HepG2 (cell line): ENCODE results near the gene SCP2D1. TPM values are rescaled to one million over a fixed set of nuclear protein-coding genes. Genes with fewer than 3 reads are reported as not detected.

Experiments
- BRF2 ChIP-seq: sonication (generic); formaldehyde crosslinking; IDR thresholded peaks from 2 replicates; pipeline ENCODE4 v1.8.1; 2022; ENCODE audit warnings: mild to moderate bottlenecking, missing genetic modification reagents
- EED ChIP-seq: sonication (generic); formaldehyde crosslinking; IDR thresholded peaks from 2 replicates; pipeline ENCODE4 v1.5.0; 2020; ENCODE audit warnings: mild to moderate bottlenecking, missing genetic modification reagents
- IRX3 ChIP-seq: sonication (generic); formaldehyde crosslinking; IDR thresholded peaks from 2 replicates; pipeline ENCODE4 v1.8.1; 2023; ENCODE audit warnings: mild to moderate bottlenecking, low read depth, missing genetic modification reagents, borderline replicate concordance
- ISX ChIP-seq: sonication (generic); formaldehyde crosslinking; conservative IDR thresholded peaks from 2 replicates; pipeline ENCODE4 v1.5.0; 2020; ENCODE audit warnings: missing genetic modification reagents
- MED8 ChIP-seq: sonication (generic); formaldehyde crosslinking; IDR thresholded peaks from 2 replicates; pipeline ENCODE4 v1.8.1; 2023; ENCODE audit warnings: mild to moderate bottlenecking, missing genetic modification reagents; ENCODE audit not compliant: insufficient replicate concordance
- NPAS2 ChIP-seq: sonication (generic); formaldehyde crosslinking; IDR thresholded peaks from 2 replicates; pipeline ENCODE4 v1.8.0; 2022; ENCODE audit warnings: mild to moderate bottlenecking, missing genetic modification reagents, borderline replicate concordance
- PRDM10 ChIP-seq: sonication (generic); formaldehyde crosslinking; IDR thresholded peaks from 2 replicates; pipeline ENCODE4 v1.4.0; 2020; ENCODE audit warnings: low read depth, missing genetic modification reagents
- SIX4 ChIP-seq: sonication (generic); formaldehyde crosslinking; IDR thresholded peaks from 2 replicates; pipeline ENCODE4 v1.4.0; 2020; ENCODE audit warnings: missing genetic modification reagents
- TEAD3 ChIP-seq: optimal IDR thresholded peaks from 2 replicates; pipeline ENCODE3; 2016; ENCODE audit warnings: borderline replicate concordance
- TFDP2 ChIP-seq: sonication (generic); formaldehyde crosslinking; IDR thresholded peaks from 2 replicates; pipeline ENCODE4 v1.4.0; 2020; ENCODE audit warnings: missing genetic modification reagents
- ZNF180 ChIP-seq: sonication (generic); formaldehyde crosslinking; IDR thresholded peaks from 2 replicates; pipeline ENCODE4 v1.4.0; 2020; ENCODE audit warnings: low read depth, missing genetic modification reagents, borderline replicate concordance
- ZNF20 ChIP-seq: sonication (generic); formaldehyde crosslinking; IDR thresholded peaks from 2 replicates; pipeline ENCODE4 v1.4.0; 2020; ENCODE audit warnings: mild to moderate bottlenecking, moderate library complexity, missing genetic modification reagents
- ZNF510 ChIP-seq: sonication (generic); formaldehyde crosslinking; IDR thresholded peaks from 2 replicates; pipeline ENCODE4 v1.4.0; 2020; ENCODE audit warnings: low read depth, mild to moderate bottlenecking, missing genetic modification reagents
- ZNF563 ChIP-seq: sonication (generic); formaldehyde crosslinking; IDR thresholded peaks from 2 replicates; pipeline ENCODE4 v1.8.0; 2022; ENCODE audit warnings: mild to moderate bottlenecking, moderate library complexity, missing genetic modification reagents
- ZNF790 ChIP-seq: sonication (generic); formaldehyde crosslinking; IDR thresholded peaks from 2 replicates; pipeline ENCODE4 v1.8.0; 2022; ENCODE audit warnings: missing genetic modification reagents, mild to moderate bottlenecking, borderline replicate concordance
- ZUFSP ChIP-seq: sonication (generic); formaldehyde crosslinking; IDR thresholded peaks from 2 replicates; pipeline ENCODE4 v1.9.0; 2021; ENCODE audit warnings: missing genetic modification reagents, mild to moderate bottlenecking, borderline replicate concordance
- polyA plus RNA-seq, 8 experiments: library from polyadenylated mRNA; depleted of rRNA in 3 of 8; stranded (reverse) in 7 of 8; unstranded in 1 of 8; fragments of >200 nt; fragmentation: Illumina TruSeq in 4 of 8; extraction: Trizol in 4 of 8; gene quantifications; 2 replicates each; pipeline versions ENCODE4 v1.2.1 to v1.2.3, GENCODE V29; 2011 to 2016; ENCODE audit warnings: low read depth in 4 of 8, missing spikeins in 1 of 8, mixed read lengths in 1 of 8; ENCODE audit not compliant: insufficient read depth in 1 of 8
- total RNA-seq, 5 experiments: library from RNA; depleted of rRNA; stranded (reverse); fragments of >200 nt; fragmentation: Illumina TruSeq; extraction: Trizol; gene quantifications; 2 replicates each; pipeline ENCODE4 v1.2.3, GENCODE V29; 2016; ENCODE audit warnings: low read depth in 1 of 5
- TF ChIP-seq, protein P1 (sequence below): sonication (generic); formaldehyde crosslinking; IDR thresholded peaks from 2 replicates; pipeline ENCODE4 v1.8.1; 2023; ENCODE audit warnings: mild to moderate bottlenecking, missing genetic modification reagents, borderline replicate concordance
- TF ChIP-seq, protein P2 (sequence below): sonication (generic); formaldehyde crosslinking; conservative IDR thresholded peaks from 2 replicates; pipeline ENCODE4 v1.4.0; 2020; ENCODE audit warnings: mild to moderate bottlenecking, missing genetic modification reagents, moderate library complexity

Gene SCP2D1
- total and polyA plus RNA-seq, 2 of the 13 experiments (the other 11 are each of a cell fraction or from before 2014, with no cell fraction given), result not detected

DNA sequence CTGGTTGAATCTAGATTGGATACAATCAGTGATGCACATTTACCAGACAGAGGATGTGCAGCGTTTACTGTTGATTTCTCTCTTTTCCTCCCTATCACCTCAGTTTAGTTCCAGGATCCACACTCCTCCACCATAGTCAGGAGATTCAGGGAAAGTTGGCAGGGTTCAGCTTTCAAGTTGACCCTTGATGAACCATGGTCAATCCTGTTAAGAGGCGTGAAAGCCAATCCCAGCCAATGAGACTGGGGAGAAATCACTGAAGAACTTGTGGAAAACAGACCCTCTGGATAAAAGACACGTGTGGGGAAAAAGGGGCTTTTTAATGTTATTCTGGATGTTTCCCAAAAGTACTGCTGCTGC lies 19.2 kb upstream of the SCP2D1 start (continued):
- TF ChIP-seq ZUFSP (CRISPR knock-in tag) (no peak), MED8 (no peak), IRX3 (CRISPR knock-in tag) (0 out of 2 replicates have a peak, but pooled peaks have one; percentile 72), ZNF563 (CRISPR knock-in tag) (no peak), ZNF510 (CRISPR knock-in tag) (no peak), TFDP2 (CRISPR knock-in tag) (0 out of 2 replicates have a peak, but pooled peaks have one; percentile 4), ZNF180 (no peak), ISX (CRISPR knock-in tag) (no peak), NPAS2 (CRISPR knock-in tag) (no peak), ZNF20 (CRISPR knock-in tag) (0 out of 2 replicates have a peak, but pooled peaks have one; percentile 42), ZNF790 (0 out of 2 replicates have a peak, but pooled peaks have one; percentile 40), EED (CRISPR knock-in tag) (no peak), PRDM10 (CRISPR knock-in tag) (0 out of 2 replicates have a peak, but pooled peaks have one; percentile 4), TEAD3 (peak; percentile 17), SIX4 (CRISPR knock-in tag) (no peak), BRF2 (CRISPR knock-in tag) (0 out of 2 replicates have a peak, but pooled peaks have one; percentile 33)
- TF ChIP-seq, protein P1, sequence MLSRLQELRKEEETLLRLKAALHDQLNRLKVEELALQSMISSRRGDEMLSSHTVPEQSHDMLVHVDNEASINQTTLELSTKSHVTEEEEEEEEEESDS (CRISPR knock-in tag), result 0 out of 2 replicates have a peak, but pooled peaks have one; percentile 42
- TF ChIP-seq, protein P2, sequence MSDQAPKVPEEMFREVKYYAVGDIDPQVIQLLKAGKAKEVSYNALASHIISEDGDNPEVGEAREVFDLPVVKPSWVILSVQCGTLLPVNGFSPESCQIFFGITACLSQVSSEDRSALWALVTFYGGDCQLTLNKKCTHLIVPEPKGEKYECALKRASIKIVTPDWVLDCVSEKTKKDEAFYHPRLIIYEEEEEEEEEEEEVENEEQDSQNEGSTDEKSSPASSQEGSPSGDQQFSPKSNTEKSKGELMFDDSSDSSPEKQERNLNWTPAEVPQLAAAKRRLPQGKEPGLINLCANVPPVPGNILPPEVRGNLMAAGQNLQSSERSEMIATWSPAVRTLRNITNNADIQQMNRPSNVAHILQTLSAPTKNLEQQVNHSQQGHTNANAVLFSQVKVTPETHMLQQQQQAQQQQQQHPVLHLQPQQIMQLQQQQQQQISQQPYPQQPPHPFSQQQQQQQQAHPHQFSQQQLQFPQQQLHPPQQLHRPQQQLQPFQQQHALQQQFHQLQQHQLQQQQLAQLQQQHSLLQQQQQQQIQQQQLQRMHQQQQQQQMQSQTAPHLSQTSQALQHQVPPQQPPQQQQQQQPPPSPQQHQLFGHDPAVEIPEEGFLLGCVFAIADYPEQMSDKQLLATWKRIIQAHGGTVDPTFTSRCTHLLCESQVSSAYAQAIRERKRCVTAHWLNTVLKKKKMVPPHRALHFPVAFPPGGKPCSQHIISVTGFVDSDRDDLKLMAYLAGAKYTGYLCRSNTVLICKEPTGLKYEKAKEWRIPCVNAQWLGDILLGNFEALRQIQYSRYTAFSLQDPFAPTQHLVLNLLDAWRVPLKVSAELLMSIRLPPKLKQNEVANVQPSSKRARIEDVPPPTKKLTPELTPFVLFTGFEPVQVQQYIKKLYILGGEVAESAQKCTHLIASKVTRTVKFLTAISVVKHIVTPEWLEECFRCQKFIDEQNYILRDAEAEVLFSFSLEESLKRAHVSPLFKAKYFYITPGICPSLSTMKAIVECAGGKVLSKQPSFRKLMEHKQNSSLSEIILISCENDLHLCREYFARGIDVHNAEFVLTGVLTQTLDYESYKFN (CRISPR knock-in tag), result peak; percentile 5; the same call in 1 of the 2 replicates
